Hepatocyte (in vitro differentiated cells): ENCODE data around the gene MPIG6B. TPM values are rescaled to one million over a fixed set of nuclear protein-coding genes. Genes with fewer than 3 reads are reported as not detected.

Experiments
- DNase-seq: peaks from one replicate; pipeline ENCODE4 v3.0.0-alpha.2; 2016; ENCODE audit warnings: low spot score
- H2AFZ ChIP-seq: fragments of 200-600 bp; sonication (generic); 2 replicates; pipeline ENCODE4 v1.6.0; 2016; ENCODE audit warnings: antibody characterized with exemption, mild to moderate bottlenecking
- H3K27ac ChIP-seq: fragments of 200-600 bp; sonication (generic); 2 replicates; pipeline ENCODE4 v1.5.1; 2016; ENCODE audit warnings: mild to moderate bottlenecking
- H3K27me3 ChIP-seq: fragments of 200-600 bp; sonication (generic); 2 replicates; pipeline ENCODE4 v1.6.1; 2016
- H3K36me3 ChIP-seq: fragments of 200-600 bp; sonication (generic); replicated peaks from 2 replicates; pipeline ENCODE4 v1.5.1; 2016; ENCODE audit warnings: low read depth; ENCODE audit not compliant: insufficient read depth
- H3K4me1 ChIP-seq: fragments of 200-600 bp; sonication (generic); 2 replicates; pipeline ENCODE4 v1.5.1; 2016; ENCODE audit warnings: mild to moderate bottlenecking, moderate library complexity; ENCODE audit not compliant: insufficient read depth
- H3K4me2 ChIP-seq: fragments of 200-600 bp; sonication (generic); 2 replicates; pipeline ENCODE4 v1.6.0; 2016
- H3K4me3 ChIP-seq: fragments of 200-600 bp; sonication (generic); 2 replicates; pipeline ENCODE4 v1.5.1; 2016; ENCODE audit warnings: mild to moderate bottlenecking
- H3K79me2 ChIP-seq: fragments of 200-600 bp; sonication (generic); 2 replicates; pipeline ENCODE4 v1.6.0; 2017; ENCODE audit warnings: mild to moderate bottlenecking
- H3K9me2 ChIP-seq: fragments of 200-600 bp; sonication (generic); replicated peaks from 2 replicates; pipeline ENCODE4 v1.6.0; 2017; ENCODE audit warnings: mild to moderate bottlenecking; ENCODE audit not compliant: insufficient read depth
- H3K9me3 ChIP-seq: fragments of 200-600 bp; sonication (generic); 2 replicates; pipeline ENCODE4 v1.5.1; 2016; ENCODE audit warnings: low read depth, mild to moderate bottlenecking
- H4K20me1 ChIP-seq: fragments of 200-600 bp; sonication (generic); 2 replicates; pipeline ENCODE4 v1.6.0; 2016; ENCODE audit warnings: mild to moderate bottlenecking; ENCODE audit not compliant: insufficient read depth, poor library complexity, severe bottlenecking
- CTCF ChIP-seq: fragments of 200-600 bp; sonication (generic); IDR thresholded peaks from 2 replicates; pipeline ENCODE4 v1.5.1; 2016; ENCODE audit warnings: antibody characterized with exemption, mild to moderate bottlenecking; ENCODE audit not compliant: poor library complexity
- EZH2 ChIP-seq: fragments of 200-600 bp; sonication (generic); IDR thresholded peaks from 2 replicates; pipeline ENCODE4 v1.6.1; 2016; ENCODE audit warnings: antibody characterized with exemption, mild to moderate bottlenecking, borderline replicate concordance
- EZH2phosphoT487 ChIP-seq: fragments of 200-600 bp; sonication (generic); IDR thresholded peaks from one replicate; pipeline ENCODE4 v1.6.1; 2018; ENCODE audit warnings: antibody characterized with exemption, mild to moderate bottlenecking, low read depth, moderate library complexity; ENCODE audit not compliant: unreplicated experiment, severe bottlenecking
- WGBS: methylation state at CpG from one replicate; pipeline ENCODE4 v1.1.6; 2016; ENCODE audit warnings: low lambda C conversion rate; ENCODE audit errors: missing lambda C conversion rate; 5-methylcytosine and 5-hydroxymethylcytosine counted together
- polyA plus RNA-seq: library from polyadenylated mRNA; unstranded; fragments of >200 nt; fragmentation: Nextera tagmentation; extraction: Ambion mirVana; gene quantifications from 2 replicates; pipeline ENCODE4 v1.2.1, GENCODE V29; 2016
- total RNA-seq: library from RNA; depleted of rRNA; stranded (reverse); fragments of >200 nt; gene quantifications from 2 replicates; pipeline ENCODE4 v1.2.3, GENCODE V29; 2014

Gene MPIG6B
- total and polyA plus RNA-seq, 2 experiments from 2014 or later: not detected

- Histone ChIP-seq H3K79me2 (no peaks in the 10 kb centered on the region), H3K27ac (peak overlapping the region; percentile 90), H2AFZ (peak overlapping the region; percentile 55), H3K9me3 (no peaks in the 10 kb centered on the region), H4K20me1 (no peaks in the 10 kb centered on the region), H3K9me2 (no peaks in the 10 kb centered on the region), H3K4me1 (peaks cover 25% of the 10 kb centered on the region), H3K4me3 (no peak overlapping the region), H3K27me3 (no peaks in the 10 kb centered on the region), H3K4me2 (peak overlapping the region; percentile 60), H3K36me3 (no peaks in the 10 kb centered on the region)
- 26% methylated on average over 4 of the region's 5 CpGs for WGBS
- TF ChIP-seq CTCF (no peak), EZH2phosphoT487 (no peak), EZH2 (no peak)
- peak; percentile 50 for DNase-seq
These were observed 9.0 kb upstream of the MPIG6B start for GRCh38 chr6:31713991-31714684.

- Histone ChIP-seq H3K4me3 (no peak within 1 kb of the TSS), H3K27ac (peak within 1 kb of the TSS; percentile 90), H3K36me3 (no peaks in the 10 kb centered on the region), H3K4me2 (peak within 1 kb of the TSS; percentile 60), H2AFZ (peak within 1 kb of the TSS; percentile 60), H4K20me1 (no peaks in the 10 kb centered on the region), H3K9me2 (no peaks in the 10 kb centered on the region), H3K9me3 (no peaks in the 10 kb centered on the region), H3K79me2 (no peaks in the 10 kb centered on the region), H3K4me1 (peaks cover 25% of the 10 kb centered on the region), H3K27me3 (no peaks in the 10 kb centered on the region)
- DNase-seq: no peak
- 53% methylated on average over 16 of the region's 16 CpGs for WGBS
- TF ChIP-seq EZH2phosphoT487 (no peak), CTCF (no peak), EZH2 (no peak)
These were observed 7.9 kb upstream of the MPIG6B start, which contains the start of gene LY6G6D for GRCh38 chr6:31715022-31715958. Gene LY6G6D, plus strand, starts transcription at chr6:31715348. Its CDS starts 8 bp downstream, at chr6:31715356.

- TF ChIP-seq EZH2phosphoT487 (no peak), EZH2 (no peak), CTCF (no peak)
- WGBS: 56% methylated on average over 10 of the region's 10 CpGs
- H3K27ac ChIP-seq: no peak overlapping the region
- H3K9me3 ChIP-seq: no peaks in the 10 kb centered on the region
- peaks cover 25% of the 10 kb centered on the region for H3K4me1 ChIP-seq
- DNase-seq: peak; percentile 26
- no peak overlapping the region for H3K4me3 ChIP-seq
- H3K36me3 ChIP-seq: no peaks in the 10 kb centered on the region
- H3K27me3 ChIP-seq: no peaks in the 10 kb centered on the region
- no peaks in the 10 kb centered on the region for H4K20me1 ChIP-seq
- no peak overlapping the region for H2AFZ ChIP-seq
- no peak overlapping the region for H3K4me2 ChIP-seq
- H3K79me2 ChIP-seq: no peaks in the 10 kb centered on the region
- H3K9me2 ChIP-seq: no peaks in the 10 kb centered on the region
These were observed 5.5 kb upstream of the MPIG6B start for GRCh38 chr6:31717499-31718222.
